DLD1 (cell line): ENCODE measurements around the gene TRIO.
"Not testable (repeated sequence)": the region's sequence is repeated elsewhere in the genome, so short reads cannot be mapped to it uniquely, and the experiment has no call there.

Experiments used
- in situ Hi-C: cut with HindIII; loops from 2 replicates; pipeline ENCODE4 v1.10.0; 2017; ENCODE audit warnings: low sequenced_read_pairs

TRIO gene

DNA sequence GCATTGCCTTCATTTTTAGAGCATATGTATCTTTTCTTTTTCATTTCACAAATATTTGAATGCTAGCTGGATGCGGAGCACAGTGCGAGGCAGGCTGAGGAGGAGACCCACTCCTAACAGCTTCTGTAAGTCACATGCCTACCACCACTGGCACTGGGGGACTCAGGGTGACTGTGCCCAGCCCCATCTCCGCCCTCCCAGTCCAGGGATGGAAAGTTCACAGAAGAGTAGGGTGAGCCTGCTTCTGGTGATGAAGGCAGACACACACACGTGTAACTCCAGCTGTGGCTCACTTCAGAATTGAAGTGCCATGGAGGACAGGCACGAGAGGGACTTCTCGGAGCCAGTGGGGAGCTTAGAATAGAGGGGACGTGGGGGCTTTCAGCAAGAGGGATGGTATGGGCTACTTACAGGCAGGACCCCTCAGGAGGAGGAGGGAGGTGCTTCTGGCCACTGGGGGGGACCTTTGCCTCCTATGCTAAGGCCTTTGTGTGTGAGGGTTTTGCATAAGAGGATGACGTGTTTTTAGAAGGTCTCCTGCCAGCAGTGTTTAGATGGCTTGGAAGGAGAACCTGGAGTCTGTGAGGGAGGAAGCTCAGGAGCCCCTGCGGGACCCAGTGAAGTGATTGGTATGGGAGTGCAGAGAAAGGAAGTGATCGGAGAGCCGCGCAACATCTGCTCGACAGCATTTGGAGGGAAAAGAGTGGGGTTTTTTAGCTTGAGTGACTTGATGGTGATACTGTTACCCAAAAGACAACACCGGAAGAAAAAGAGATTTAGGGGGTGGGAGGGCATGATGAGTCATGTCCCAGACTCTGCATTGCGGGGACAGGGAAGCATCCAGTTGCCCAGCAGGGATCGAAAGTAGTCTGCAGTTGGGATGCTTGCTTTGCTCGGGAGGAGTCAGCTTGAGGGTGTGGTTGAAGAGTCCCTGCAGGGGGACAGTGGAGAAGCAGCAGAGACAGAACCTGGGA, 274.9 kb downstream of the TRIO start:
- in situ Hi-C loops = no loop called here

GRCh38 chr5:14419686-14420085, 276.5 kb downstream of the TRIO start:
- in situ Hi-C loops = no loop called here

- in situ Hi-C loops = no loop called here
These were observed 277.1 kb downstream of the TRIO start for GRCh38 chr5:14420101-14420811.

GRCh38 chr5:14421851-14422250, 278.7 kb downstream of the TRIO start:
- in situ Hi-C loops = no loop called here

DNA sequence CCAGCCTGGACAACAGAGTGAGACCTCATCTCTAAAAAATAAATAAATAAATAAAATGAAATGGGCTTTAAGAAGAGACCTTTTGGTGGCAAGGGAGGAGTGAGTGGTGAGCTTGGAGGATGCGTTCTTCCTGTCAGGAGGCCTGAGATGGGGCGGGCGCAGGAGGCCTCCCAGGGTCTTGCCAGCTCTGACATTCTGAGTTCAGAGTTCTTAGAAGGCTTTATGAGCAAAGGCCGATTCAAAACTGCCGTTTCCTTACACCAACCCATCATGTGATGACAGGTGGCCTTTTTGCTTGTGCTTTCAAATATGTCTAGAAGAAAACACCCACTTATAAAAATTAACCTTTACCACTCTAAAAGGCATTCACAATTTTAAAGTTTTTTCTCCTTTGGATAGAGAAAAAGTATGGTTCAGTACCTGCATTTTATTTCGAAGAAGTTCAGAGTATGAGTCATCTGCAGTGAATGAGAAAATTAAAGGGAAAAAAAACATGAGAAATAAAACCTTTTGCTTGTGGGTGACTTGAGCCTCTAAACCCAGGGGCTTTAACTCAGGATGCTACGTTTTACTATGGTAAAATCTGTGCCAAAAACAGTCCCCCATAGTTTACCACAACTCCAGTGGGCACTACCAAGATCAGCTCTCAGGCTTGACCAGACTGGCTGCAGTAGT, 281.0 kb downstream of the TRIO start:
- in situ Hi-C loops = no loop called here

DNA sequence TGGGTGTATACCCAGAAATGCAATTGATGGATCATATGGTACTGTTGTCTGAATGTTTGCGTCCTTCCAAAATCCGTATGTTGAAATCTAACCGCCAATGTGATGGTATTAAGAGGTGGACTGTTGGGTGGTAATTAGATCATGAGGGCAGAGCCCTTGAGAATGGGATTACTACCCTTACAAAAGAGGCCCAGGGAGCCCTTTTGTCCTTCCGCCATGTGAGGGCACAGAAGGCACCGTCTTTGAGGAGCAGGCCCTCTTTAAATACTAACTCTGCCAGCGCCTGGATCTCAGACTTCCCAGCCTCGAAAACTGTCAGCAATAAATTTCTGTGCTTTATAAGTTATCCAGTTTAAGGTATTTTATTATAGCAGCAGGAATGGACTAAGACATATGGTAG, 282.4 kb downstream of the TRIO start:
- in situ Hi-C loops = no loop called here

GRCh38 chr5:14426521-14426920, 283.4 kb downstream of the TRIO start:
- in situ Hi-C loops = no loop called here

DNA sequence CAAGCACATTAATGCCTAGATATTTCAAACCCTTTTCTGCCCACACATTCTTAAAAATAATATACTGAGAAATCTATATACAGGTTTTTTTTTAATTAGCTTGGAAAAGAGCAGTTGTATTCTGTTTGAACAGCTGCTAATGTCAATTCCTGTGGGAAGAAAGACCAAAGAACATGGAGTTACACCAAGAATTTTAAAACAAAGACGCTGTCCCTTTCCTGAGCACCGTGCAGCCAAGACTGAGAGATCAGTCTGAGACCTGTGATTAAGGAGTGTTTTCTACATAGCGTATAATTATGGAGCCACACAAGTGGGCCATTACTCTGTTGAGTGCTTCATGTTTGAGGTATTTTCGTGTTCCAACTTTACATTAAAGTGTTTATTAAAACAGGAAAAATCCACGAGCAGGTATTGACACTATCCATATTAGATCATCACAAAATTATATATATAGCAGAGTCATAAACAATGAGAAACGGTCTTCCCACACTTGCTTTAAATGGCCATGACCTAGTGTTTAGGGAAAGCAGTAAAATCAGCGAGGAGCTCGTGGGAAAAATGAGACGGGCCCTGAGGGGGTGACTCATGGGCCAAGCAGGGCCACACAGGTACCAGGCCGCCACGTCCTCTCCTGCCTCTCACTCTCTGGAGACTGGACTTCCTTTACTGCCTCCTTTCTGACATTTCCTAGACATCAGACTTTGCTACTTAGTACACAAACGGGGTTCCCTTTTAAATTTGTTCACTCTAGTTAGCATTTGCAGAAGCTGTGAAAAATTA, 285.4 kb downstream of the TRIO start:
- in situ Hi-C loops = no loop called here

GRCh38 chr5:14429101-14430050, 286.2 kb downstream of the TRIO start:
- in situ Hi-C loops = no loop called here

GRCh38 chr5:14431534-14431933, 288.4 kb downstream of the TRIO start:
- in situ Hi-C loops = no loop called here

GRCh38 chr5:14432931-14433589, 289.9 kb downstream of the TRIO start:
- in situ Hi-C loops = no loop called here

- in situ Hi-C loops = no loop called here
These were observed 292.3 kb downstream of the TRIO start for GRCh38 chr5:14435481-14435880.

- in situ Hi-C loops = not testable (repeated sequence)
These were observed 293.0 kb downstream of the TRIO start for GRCh38 chr5:14436122-14436521.

DNA sequence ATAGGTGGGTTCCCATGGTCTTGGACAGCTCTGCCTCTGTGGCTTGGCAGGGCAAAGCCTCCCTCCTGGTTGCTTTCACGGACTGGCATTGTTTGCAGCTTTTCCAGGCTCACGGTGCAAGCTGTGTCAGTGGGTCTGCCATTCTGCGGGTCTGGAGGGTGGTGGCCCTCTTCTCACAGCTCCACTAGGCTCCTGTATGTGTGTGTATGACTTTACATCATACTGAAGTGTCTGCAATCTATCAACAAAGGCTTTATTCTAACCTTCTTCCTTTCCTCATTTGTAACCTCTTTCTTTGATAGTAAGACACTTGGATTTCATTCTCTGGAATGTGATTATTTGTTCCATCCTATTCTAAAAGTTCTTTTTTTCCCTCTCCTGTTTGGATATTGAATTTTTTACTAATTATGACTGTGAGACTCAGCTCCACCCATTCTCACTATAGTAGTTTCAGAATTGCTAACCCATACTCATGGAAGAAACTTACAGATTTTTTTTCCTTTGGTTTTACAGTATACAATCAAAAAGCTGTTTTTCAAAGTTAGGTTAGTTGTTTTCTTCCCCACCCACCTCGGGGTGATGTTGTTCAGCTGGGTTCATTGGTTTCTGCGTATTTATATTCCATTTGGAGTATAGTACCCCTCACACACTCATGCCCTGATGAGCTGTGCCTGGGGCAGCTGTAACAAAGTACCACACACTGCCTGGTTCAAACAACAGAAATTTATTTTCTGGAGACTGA, 293.8 kb downstream of the TRIO start:
- in situ Hi-C loops = no loop called here

DNA sequence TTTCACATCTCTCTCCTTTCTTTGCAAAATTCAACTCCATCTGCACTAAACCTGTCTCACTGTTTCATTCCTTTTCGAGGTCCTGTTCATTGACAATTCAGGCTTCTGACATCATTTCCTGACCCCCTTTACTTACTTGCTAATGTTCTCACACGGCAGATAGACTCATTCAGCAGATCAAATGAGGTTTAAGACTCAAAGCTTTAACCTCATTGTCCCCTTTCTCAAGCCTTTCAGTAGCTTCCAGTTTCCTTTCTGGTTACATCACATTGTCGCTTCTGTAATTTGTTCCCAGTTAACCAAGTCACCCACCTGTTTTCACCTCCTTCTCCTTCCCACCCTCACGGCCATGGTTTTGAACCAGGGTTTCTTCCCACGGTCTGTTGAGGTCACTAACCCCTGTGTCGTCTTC, 295.1 kb downstream of the TRIO start:
- in situ Hi-C loops = no loop called here

GRCh38 chr5:14439087-14439871, 296.1 kb downstream of the TRIO start:
- in situ Hi-C loops = no loop called here

- in situ Hi-C loops = no loop called here
These were observed 297.1 kb downstream of the TRIO start for GRCh38 chr5:14440223-14440581.
